K562 (cell line): Measurements from ENCODE around the gene PSMA1. TPM values are rescaled to one million over a fixed set of nuclear protein-coding genes. Genes with fewer than 3 reads are reported as not detected.

Source experiments
- BRD9 ChIP-seq: fragments of 450-650 bp; IDR thresholded peaks from 2 replicates; pipeline ENCODE4 v1.6.1; 2018; ENCODE audit warnings: low read depth; ENCODE audit not compliant: partially characterized antibody
- DPF2 ChIP-seq: fragments of 450-650 bp; IDR thresholded peaks from 2 replicates; pipeline ENCODE4 v1.6.1; 2016
- ELF4 ChIP-seq: fragments of 450-650 bp; formaldehyde crosslinking; IDR thresholded peaks from 2 replicates; pipeline ENCODE4 v1.4.0; 2022; ENCODE audit warnings: missing genetic modification characterization
- FOXK2 ChIP-seq, 2 experiments: fragments of 450-650 bp; IDR thresholded peaks in 1 of 2; conservative IDR thresholded peaks in 1 of 2; 2 replicates each; pipeline ENCODE4 v1.6.1; 2016; ENCODE audit warnings: low read depth in 2 of 2, mild to moderate bottlenecking in 1 of 2
- NEUROD1 ChIP-seq: fragments of 150-350 bp; IDR thresholded peaks from 2 replicates; pipeline ENCODE4 v1.6.1; 2014; ENCODE audit warnings: borderline replicate concordance, low read length, low read depth; ENCODE audit not compliant: partially characterized antibody
- POLR2H ChIP-seq: IDR thresholded peaks from 2 replicates; pipeline ENCODE4 v1.6.1; 2016; ENCODE audit warnings: missing genetic modification characterization, low read depth, mild to moderate bottlenecking, control low read depth, missing compliant biosample characterization, moderate library complexity
- SMC3 ChIP-seq: conservative IDR thresholded peaks from 2 replicates; pipeline ENCODE4 v1.6.1; 2011; ENCODE audit warnings: low read depth, low read length, improper control_type of control experiment; ENCODE audit not compliant: insufficient read depth
- STAT5B ChIP-seq: fragments of 250-450 bp; sonication (Bioruptor Pico); IDR thresholded peaks from 2 replicates; pipeline ENCODE4 v1.8.0; 2021; ENCODE audit warnings: mild to moderate bottlenecking, inconsistent platforms
- ZNF3 ChIP-seq: fragments of 250-450 bp; sonication (Bioruptor Pico); IDR thresholded peaks from 2 replicates; pipeline ENCODE4 v1.5.0; 2021; ENCODE audit warnings: mild to moderate bottlenecking, moderate library complexity
- ZNF785 ChIP-seq: fragments of 250-450 bp; sonication (Bioruptor Pico); IDR thresholded peaks from 2 replicates; pipeline ENCODE4 v1.4.0; 2020; ENCODE audit warnings: mild to moderate bottlenecking
- polyA plus RNA-seq, 8 experiments: library from polyadenylated mRNA; depleted of rRNA in 4 of 8; stranded (reverse) in 5 of 8; unstranded in 3 of 8; fragments of >200 nt; fragmentation: Nextera tagmentation in 2 of 8; fragmentation: Illumina TruSeq in 1 of 8; extraction: Ambion mirVana in 2 of 8; extraction: Trizol in 1 of 8; gene quantifications; 2 replicates each; pipeline versions ENCODE4 v1.2.1 to v1.2.3, GENCODE V29; 2011 to 2014; ENCODE audit warnings: inconsistent platforms in 1 of 8, missing spikeins in 1 of 8
- total RNA-seq, 7 experiments: library from RNA; depleted of rRNA in 6 of 7; stranded (reverse); fragments of >200 nt in 6 of 7; fragmentation: Illumina TruSeq in 2 of 7; extraction: Trizol in 2 of 7; gene quantifications; 2 replicates each; pipeline versions ENCODE4 v1.2.1 to v1.2.3, GENCODE V29; 2011 to 2021; ENCODE audit warnings: low replicate concordance in 1 of 7
- TF ChIP-seq, protein P1 (sequence below), 2 experiments: fragments of 450-650 bp in 1 of 2; sonication (generic) in 1 of 2; formaldehyde crosslinking in 1 of 2; IDR thresholded peaks; 2 replicates each; pipeline versions ENCODE4 v1.7.1 to v1.9.0; 2016 to 2022; ENCODE audit warnings: inconsistent platforms in 1 of 2, mild to moderate bottlenecking in 1 of 2, missing genetic modification reagents in 1 of 2
- TF ChIP-seq, protein P2 (sequence below): sonication (generic); formaldehyde crosslinking; IDR thresholded peaks from 2 replicates; pipeline ENCODE4 v1.8.0; 2023; ENCODE audit warnings: mild to moderate bottlenecking, missing genetic modification reagents
- TF ChIP-seq, protein P3 (sequence below): fragments of 450-650 bp; IDR thresholded peaks from 2 replicates; pipeline ENCODE4 v1.7.0; 2016; ENCODE audit warnings: borderline replicate concordance

Gene PSMA1
- total and polyA plus RNA-seq, 9 of the 15 experiments (the other 6 are each of a cell fraction or from before 2014, with no cell fraction given), result 283 to 1,007 (median 424) TPM

DNA sequence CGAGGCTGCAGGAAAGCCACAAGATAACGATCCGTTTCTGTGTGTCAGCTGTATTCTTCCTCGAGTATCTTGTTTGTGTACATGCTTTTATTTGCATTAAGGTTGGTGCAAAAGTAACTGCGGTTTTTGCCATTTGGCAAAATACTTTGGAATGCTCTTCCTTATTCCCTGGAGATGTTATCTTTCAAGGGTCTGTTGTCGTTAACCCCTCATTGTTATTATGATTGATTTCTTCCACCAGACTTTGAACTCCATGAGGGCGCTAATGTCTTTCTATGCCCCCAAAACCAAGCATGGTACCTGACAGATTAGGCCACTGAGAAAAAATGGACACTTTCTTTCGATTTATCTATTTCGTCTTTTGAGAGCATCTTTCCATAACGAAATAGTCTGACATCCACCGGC lies 563 bp upstream of the PSMA1 start (continued):
- TF ChIP-seq, protein P1, sequence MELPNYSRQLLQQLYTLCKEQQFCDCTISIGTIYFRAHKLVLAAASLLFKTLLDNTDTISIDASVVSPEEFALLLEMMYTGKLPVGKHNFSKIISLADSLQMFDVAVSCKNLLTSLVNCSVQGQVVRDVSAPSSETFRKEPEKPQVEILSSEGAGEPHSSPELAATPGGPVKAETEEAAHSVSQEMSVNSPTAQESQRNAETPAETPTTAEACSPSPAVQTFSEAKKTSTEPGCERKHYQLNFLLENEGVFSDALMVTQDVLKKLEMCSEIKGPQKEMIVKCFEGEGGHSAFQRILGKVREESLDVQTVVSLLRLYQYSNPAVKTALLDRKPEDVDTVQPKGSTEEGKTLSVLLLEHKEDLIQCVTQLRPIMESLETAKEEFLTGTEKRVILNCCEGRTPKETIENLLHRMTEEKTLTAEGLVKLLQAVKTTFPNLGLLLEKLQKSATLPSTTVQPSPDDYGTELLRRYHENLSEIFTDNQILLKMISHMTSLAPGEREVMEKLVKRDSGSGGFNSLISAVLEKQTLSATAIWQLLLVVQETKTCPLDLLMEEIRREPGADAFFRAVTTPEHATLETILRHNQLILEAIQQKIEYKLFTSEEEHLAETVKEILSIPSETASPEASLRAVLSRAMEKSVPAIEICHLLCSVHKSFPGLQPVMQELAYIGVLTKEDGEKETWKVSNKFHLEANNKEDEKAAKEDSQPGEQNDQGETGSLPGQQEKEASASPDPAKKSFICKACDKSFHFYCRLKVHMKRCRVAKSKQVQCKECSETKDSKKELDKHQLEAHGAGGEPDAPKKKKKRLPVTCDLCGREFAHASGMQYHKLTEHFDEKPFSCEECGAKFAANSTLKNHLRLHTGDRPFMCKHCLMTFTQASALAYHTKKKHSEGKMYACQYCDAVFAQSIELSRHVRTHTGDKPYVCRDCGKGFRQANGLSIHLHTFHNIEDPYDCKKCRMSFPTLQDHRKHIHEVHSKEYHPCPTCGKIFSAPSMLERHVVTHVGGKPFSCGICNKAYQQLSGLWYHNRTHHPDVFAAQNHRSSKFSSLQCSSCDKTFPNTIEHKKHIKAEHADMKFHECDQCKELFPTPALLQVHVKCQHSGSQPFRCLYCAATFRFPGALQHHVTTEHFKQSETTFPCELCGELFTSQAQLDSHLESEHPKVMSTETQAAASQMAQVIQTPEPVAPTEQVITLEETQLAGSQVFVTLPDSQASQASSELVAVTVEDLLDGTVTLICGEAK (IDR thresholded peaks at IDR 0.05), result peak; percentile 76
- TF ChIP-seq, protein P1 (CRISPR knock-in tag; IDR thresholded peaks at IDR 0.05), result no peak
- TF ChIP-seq, protein P2, sequence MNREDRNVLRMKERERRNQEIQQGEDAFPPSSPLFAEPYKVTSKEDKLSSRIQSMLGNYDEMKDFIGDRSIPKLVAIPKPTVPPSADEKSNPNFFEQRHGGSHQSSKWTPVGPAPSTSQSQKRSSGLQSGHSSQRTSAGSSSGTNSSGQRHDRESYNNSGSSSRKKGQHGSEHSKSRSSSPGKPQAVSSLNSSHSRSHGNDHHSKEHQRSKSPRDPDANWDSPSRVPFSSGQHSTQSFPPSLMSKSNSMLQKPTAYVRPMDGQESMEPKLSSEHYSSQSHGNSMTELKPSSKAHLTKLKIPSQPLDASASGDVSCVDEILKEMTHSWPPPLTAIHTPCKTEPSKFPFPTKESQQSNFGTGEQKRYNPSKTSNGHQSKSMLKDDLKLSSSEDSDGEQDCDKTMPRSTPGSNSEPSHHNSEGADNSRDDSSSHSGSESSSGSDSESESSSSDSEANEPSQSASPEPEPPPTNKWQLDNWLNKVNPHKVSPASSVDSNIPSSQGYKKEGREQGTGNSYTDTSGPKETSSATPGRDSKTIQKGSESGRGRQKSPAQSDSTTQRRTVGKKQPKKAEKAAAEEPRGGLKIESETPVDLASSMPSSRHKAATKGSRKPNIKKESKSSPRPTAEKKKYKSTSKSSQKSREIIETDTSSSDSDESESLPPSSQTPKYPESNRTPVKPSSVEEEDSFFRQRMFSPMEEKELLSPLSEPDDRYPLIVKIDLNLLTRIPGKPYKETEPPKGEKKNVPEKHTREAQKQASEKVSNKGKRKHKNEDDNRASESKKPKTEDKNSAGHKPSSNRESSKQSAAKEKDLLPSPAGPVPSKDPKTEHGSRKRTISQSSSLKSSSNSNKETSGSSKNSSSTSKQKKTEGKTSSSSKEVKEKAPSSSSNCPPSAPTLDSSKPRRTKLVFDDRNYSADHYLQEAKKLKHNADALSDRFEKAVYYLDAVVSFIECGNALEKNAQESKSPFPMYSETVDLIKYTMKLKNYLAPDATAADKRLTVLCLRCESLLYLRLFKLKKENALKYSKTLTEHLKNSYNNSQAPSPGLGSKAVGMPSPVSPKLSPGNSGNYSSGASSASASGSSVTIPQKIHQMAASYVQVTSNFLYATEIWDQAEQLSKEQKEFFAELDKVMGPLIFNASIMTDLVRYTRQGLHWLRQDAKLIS (CRISPR knock-in tag), result no peak
- no peak for TF ChIP-seq ZNF785 (CRISPR knock-in tag)
- TF ChIP-seq, protein P3, sequence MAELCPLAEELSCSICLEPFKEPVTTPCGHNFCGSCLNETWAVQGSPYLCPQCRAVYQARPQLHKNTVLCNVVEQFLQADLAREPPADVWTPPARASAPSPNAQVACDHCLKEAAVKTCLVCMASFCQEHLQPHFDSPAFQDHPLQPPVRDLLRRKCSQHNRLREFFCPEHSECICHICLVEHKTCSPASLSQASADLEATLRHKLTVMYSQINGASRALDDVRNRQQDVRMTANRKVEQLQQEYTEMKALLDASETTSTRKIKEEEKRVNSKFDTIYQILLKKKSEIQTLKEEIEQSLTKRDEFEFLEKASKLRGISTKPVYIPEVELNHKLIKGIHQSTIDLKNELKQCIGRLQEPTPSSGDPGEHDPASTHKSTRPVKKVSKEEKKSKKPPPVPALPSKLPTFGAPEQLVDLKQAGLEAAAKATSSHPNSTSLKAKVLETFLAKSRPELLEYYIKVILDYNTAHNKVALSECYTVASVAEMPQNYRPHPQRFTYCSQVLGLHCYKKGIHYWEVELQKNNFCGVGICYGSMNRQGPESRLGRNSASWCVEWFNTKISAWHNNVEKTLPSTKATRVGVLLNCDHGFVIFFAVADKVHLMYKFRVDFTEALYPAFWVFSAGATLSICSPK, result no peak
- no peak; a peak in 2 of 4 replicates for TF ChIP-seq FOXK2 (conservative IDR thresholded peaks at IDR 0.05 in 1 of 2, IDR thresholded peaks at IDR 0.05 in 1 of 2; ENCODE audit: low read depth in 2 of 2)
- TF ChIP-seq SMC3, result no peak
- TF ChIP-seq BRD9, result peak; percentile 15
- 0 out of 2 replicates have a peak, but pooled peaks have one; percentile 61 for TF ChIP-seq DPF2
- TF ChIP-seq POLR2H, result peak; percentile 40; the same call in 1 of the 2 replicates
- TF ChIP-seq ZNF3 (CRISPR knock-in tag), result no peak
- no peak for TF ChIP-seq ELF4 (CRISPR knock-in tag)
- TF ChIP-seq NEUROD1, result no peak
- TF ChIP-seq STAT5B (CRISPR knock-in tag), result no peak
